ENCODE results near the gene TPPP3. TPM values are rescaled to one million over a fixed set of nuclear protein-coding genes. Genes with fewer than 3 reads are reported as not detected.

Gene TPPP3
- total RNA-seq, 2 donors from 2014 or later = 0.31 TPM; not detected in 1

GRCh38 chr16:67430977-67431774, 37.9 kb upstream of the TPPP3 start, which contains the start of gene HSD11B2:
HSD11B2 (plus strand) TSS chr16:67431121; CDS start chr16:67431249, 128 bp downstream.
- peaks cover 4 to 10% of the 10 kb centered on the region in 2 donors for H3K4me1 Mint-ChIP-seq (ENCODE audit: low read depth in 2 of 2)
- H3K4me3 Mint-ChIP-seq = peak within 1 kb of the TSS; percentile 78
- H3K27me3 Mint-ChIP-seq = peaks cover 28 to 29% of the 10 kb centered on the region in 2 donors
- H3K9me3 Mint-ChIP-seq = no peaks in the 10 kb centered on the region
- DNase-seq (ENCODE audit: low spot score) (no peak), ATAC-seq (peak; percentile 64 to 77)
- H3K36me3 Mint-ChIP-seq = no peaks in the 10 kb centered on the region
- no peak within 1 kb of the TSS for H3K27ac Mint-ChIP-seq

GRCh38 chr16:67430504-67430976, 37.2 kb upstream of the TPPP3 start:
- DNase-seq (ENCODE audit: low spot score) (no peak), ATAC-seq (peak; percentile 36 to 41)
- no peaks in the 10 kb centered on the region for H3K9me3 Mint-ChIP-seq
- H3K27ac Mint-ChIP-seq = no peak overlapping the region
- peaks cover 4 to 8% of the 10 kb centered on the region in 2 donors for H3K4me1 Mint-ChIP-seq (ENCODE audit: low read depth in 2 of 2)
- no peaks in the 10 kb centered on the region for H3K36me3 Mint-ChIP-seq
- H3K4me3 Mint-ChIP-seq = peak overlapping the region; percentile 78
- H3K27me3 Mint-ChIP-seq = peaks cover 28 to 29% of the 10 kb centered on the region in 2 donors

GRCh38 chr16:67429799-67430503, 36.7 kb upstream of the TPPP3 start:
- H3K27ac Mint-ChIP-seq = no peak overlapping the region
- H3K36me3 Mint-ChIP-seq = no peaks in the 10 kb centered on the region
- DNase-seq (ENCODE audit: low spot score) (no peak), ATAC-seq (no peak)
- peaks cover 4 to 6% of the 10 kb centered on the region in 2 donors for H3K4me1 Mint-ChIP-seq (ENCODE audit: low read depth in 2 of 2)
- peaks cover 28 to 29% of the 10 kb centered on the region in 2 donors for H3K27me3 Mint-ChIP-seq
- H3K9me3 Mint-ChIP-seq = no peaks in the 10 kb centered on the region
- H3K4me3 Mint-ChIP-seq = peak overlapping the region; percentile 78

- no peak for ATAC-seq
- H3K4me3 Mint-ChIP-seq = peak overlapping the region; percentile 32
- peaks cover 28 to 29% of the 10 kb centered on the region in 2 donors for H3K27me3 Mint-ChIP-seq
Measured at GRCh38 chr16:67429053-67429798, 35.9 kb upstream of the TPPP3 start.

GRCh38 chr16:67428146-67428731, 34.9 kb upstream of the TPPP3 start:
- Mint-ChIP-seq H3K27ac (no peak overlapping the region), H3K36me3 (no peaks in the 10 kb centered on the region), H3K4me1 (ENCODE audit: low read depth in 2 of 2) (peaks cover 4 to 6% of the 10 kb centered on the region in 2 donors), H3K9me3 (no peaks in the 10 kb centered on the region), H3K4me3 (no peak overlapping the region), H3K27me3 (peaks cover 27 to 36% of the 10 kb centered on the region in 2 donors)
- DNase-seq (ENCODE audit: low spot score) (no peak), ATAC-seq (peak; percentile 66 to 74)

More at GRCh38 chr16:67429053-67429798, 35.9 kb upstream of the TPPP3 start:
- Mint-ChIP-seq H3K9me3 (no peaks in the 10 kb centered on the region), H3K36me3 (no peaks in the 10 kb centered on the region), H3K4me1 (ENCODE audit: low read depth in 2 of 2) (peaks cover 4 to 6% of the 10 kb centered on the region in 2 donors), H3K27ac (no peak overlapping the region)
- DNase-seq (ENCODE audit: low spot score) = no peak

GRCh38 chr16:67426950-67427349, 33.7 kb upstream of the TPPP3 start:
- Mint-ChIP-seq H3K4me3 (no peak overlapping the region), H3K36me3 (no peaks in the 10 kb centered on the region), H3K27me3 (peaks cover 22 to 29% of the 10 kb centered on the region in 2 donors), H3K9me3 (no peaks in the 10 kb centered on the region), H3K4me1 (ENCODE audit: low read depth in 2 of 2) (peaks cover 4 to 6% of the 10 kb centered on the region in 2 donors), H3K27ac (no peak overlapping the region)
- no peak for ATAC-seq
- no peak for DNase-seq (ENCODE audit: low spot score)

GRCh38 chr16:67426022-67426421, 32.7 kb upstream of the TPPP3 start:
- Mint-ChIP-seq H3K27me3 (peaks cover 22 to 29% of the 10 kb centered on the region in 2 donors), H3K4me3 (no peak overlapping the region), H3K36me3 (no peaks in the 10 kb centered on the region), H3K27ac (no peak overlapping the region), H3K4me1 (ENCODE audit: low read depth in 2 of 2) (peaks cover 4 to 6% of the 10 kb centered on the region in 2 donors), H3K9me3 (no peaks in the 10 kb centered on the region)
- DNase-seq (ENCODE audit: low spot score) (no peak), ATAC-seq (no peak)

GRCh38 chr16:67425580-67425979, 32.3 kb upstream of the TPPP3 start:
- no peak overlapping the region for H3K27ac Mint-ChIP-seq
- DNase-seq (ENCODE audit: low spot score) (no peak), ATAC-seq (no peak)
- no peak overlapping the region for H3K4me3 Mint-ChIP-seq
- H3K36me3 Mint-ChIP-seq = no peaks in the 10 kb centered on the region
- H3K27me3 Mint-ChIP-seq = peaks cover 22 to 29% of the 10 kb centered on the region in 2 donors
- H3K9me3 Mint-ChIP-seq = no peaks in the 10 kb centered on the region
- peaks cover 4 to 6% of the 10 kb centered on the region in 2 donors for H3K4me1 Mint-ChIP-seq (ENCODE audit: low read depth in 2 of 2)

- H3K4me3 Mint-ChIP-seq = no peak overlapping the region
- DNase-seq (ENCODE audit: low spot score) (no peak), ATAC-seq (no peak)
- H3K27me3 Mint-ChIP-seq = peaks cover 18 to 29% of the 10 kb centered on the region in 2 donors
- H3K27ac Mint-ChIP-seq = no peak overlapping the region
- H3K9me3 Mint-ChIP-seq = no peaks in the 10 kb centered on the region
- no peaks in the 10 kb centered on the region for H3K36me3 Mint-ChIP-seq
- H3K4me1 Mint-ChIP-seq (ENCODE audit: low read depth in 2 of 2) = peaks cover 0 to 2% of the 10 kb centered on the region in 2 donors
Measured at GRCh38 chr16:67425061-67425460, 31.8 kb upstream of the TPPP3 start.

GRCh38 chr16:67424261-67424615, 30.9 kb upstream of the TPPP3 start:
- Mint-ChIP-seq H3K4me1 (ENCODE audit: low read depth in 2 of 2) (peaks cover 0 to 2% of the 10 kb centered on the region in 2 donors), H3K27me3 (peaks cover 20 to 31% of the 10 kb centered on the region in 2 donors), H3K27ac (no peak overlapping the region), H3K36me3 (no peaks in the 10 kb centered on the region), H3K4me3 (no peak overlapping the region), H3K9me3 (no peaks in the 10 kb centered on the region)
- no peak for DNase-seq (ENCODE audit: low spot score)
- no peak for ATAC-seq

GRCh38 chr16:67423611-67424260, 30.4 kb upstream of the TPPP3 start:
- H3K9me3 Mint-ChIP-seq = no peaks in the 10 kb centered on the region
- ATAC-seq (no peak), DNase-seq (ENCODE audit: low spot score) (no peak)
- no peak overlapping the region for H3K27ac Mint-ChIP-seq
- H3K27me3 Mint-ChIP-seq = peaks cover 16 to 28% of the 10 kb centered on the region in 2 donors
- no peak overlapping the region for H3K4me3 Mint-ChIP-seq
- no peaks in the 10 kb centered on the region for H3K36me3 Mint-ChIP-seq
- no peaks in the 10 kb centered on the region for H3K4me1 Mint-ChIP-seq (ENCODE audit: low read depth in 2 of 2)

GRCh38 chr16:67423015-67423414, 29.7 kb upstream of the TPPP3 start:
- peaks cover 12 to 26% of the 10 kb centered on the region in 2 donors for H3K27me3 Mint-ChIP-seq
- H3K27ac Mint-ChIP-seq = no peak overlapping the region
- ATAC-seq = no peak

GRCh38 chr16:67421030-67421429, 27.7 kb upstream of the TPPP3 start:
- H3K36me3 Mint-ChIP-seq = no peaks in the 10 kb centered on the region
- no peak overlapping the region for H3K4me3 Mint-ChIP-seq
- DNase-seq (ENCODE audit: low spot score) = no peak
- no peak overlapping the region for H3K27ac Mint-ChIP-seq
- H3K9me3 Mint-ChIP-seq = no peaks in the 10 kb centered on the region
- peaks cover 5 to 7% of the 10 kb centered on the region in 2 donors for H3K4me1 Mint-ChIP-seq (ENCODE audit: low read depth in 2 of 2)
- peaks cover 14% of the 10 kb centered on the region in 2 donors for H3K27me3 Mint-ChIP-seq
- ATAC-seq = no peak

More at GRCh38 chr16:67423015-67423414, 29.7 kb upstream of the TPPP3 start:
- Mint-ChIP-seq H3K36me3 (no peaks in the 10 kb centered on the region), H3K4me1 (ENCODE audit: low read depth in 2 of 2) (no peaks in the 10 kb centered on the region), H3K4me3 (no peak overlapping the region), H3K9me3 (no peaks in the 10 kb centered on the region)
- no peak for DNase-seq (ENCODE audit: low spot score)
